BJ (cell line): ENCODE data around the gene RFK. TPM values are rescaled to one million over a fixed set of nuclear protein-coding genes. Genes with fewer than 3 reads are reported as not detected.

Experiments
- CTCF ChIA-PET: fragments of 350-600 bp; formaldehyde crosslinking; extraction: SDS; loops from one replicate; lab custom pipeline; 2021; ENCODE audit warnings: antibody characterized with exemption, inconsistent platforms; lab: Yijun Ruan, JAX
- POLR2A ChIA-PET: fragments of 300-600 bp; sonication (Branson Sonifier 250); formaldehyde crosslinking; extraction: SDS; loops from one replicate; lab custom pipeline; 2021; ENCODE audit warnings: antibody characterized with exemption; lab: Charles Lee
- DNase-seq: peaks from one replicate; pipeline ENCODE4 v3.0.0-alpha.2; 2011; ENCODE audit warnings: low read depth
- H3K27me3 ChIP-seq: 2 replicates; pipeline ENCODE4 v1.6.0; 2011; ENCODE audit warnings: low read length; ENCODE audit not compliant: control insufficient read depth, insufficient read depth
- H3K36me3 ChIP-seq: 2 replicates; pipeline ENCODE4 v1.5.1; 2011; ENCODE audit warnings: low read length; ENCODE audit not compliant: control insufficient read depth, insufficient read depth
- H3K4me3 ChIP-seq: 2 replicates; pipeline ENCODE4 v1.5.1; 2011; ENCODE audit warnings: low read depth, mild to moderate bottlenecking, control low read depth, low read length
- polyA plus RNA-seq: library from polyadenylated mRNA; depleted of rRNA; stranded (reverse); fragments of >200 nt; gene quantifications from 2 replicates; pipeline ENCODE4 v1.2.3, GENCODE V29; 2011
- TF ChIP-seq, protein P1 (sequence below): IDR thresholded peaks from 2 replicates; pipeline ENCODE4 v1.5.1; 2011; ENCODE audit warnings: low read depth, mild to moderate bottlenecking, control low read depth, inconsistent platforms, low read length, moderate library complexity; ENCODE audit not compliant: insufficient read depth

Gene RFK
- polyA plus RNA-seq, 1 experiment, result 7.5 TPM

DNA sequence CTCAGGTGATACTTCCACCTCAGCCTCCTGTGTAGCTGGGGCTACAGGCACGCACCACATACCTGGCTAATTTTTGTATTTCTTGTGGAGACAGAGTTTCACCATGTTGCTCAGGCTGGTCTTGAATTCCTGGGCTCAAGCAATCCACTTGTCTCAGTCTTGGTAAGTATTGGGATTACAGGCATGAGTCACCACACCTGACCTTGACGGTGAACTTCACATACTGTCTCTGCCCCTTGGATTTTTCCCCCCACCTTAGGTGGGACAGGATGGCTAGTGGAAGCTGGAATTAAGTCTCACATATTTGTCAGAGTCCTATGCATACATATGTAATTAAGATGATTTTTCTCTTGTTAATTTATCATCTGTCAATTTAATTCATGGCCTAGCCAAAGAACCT, 20.9 kb upstream of the RFK start:
- TF ChIP-seq, protein P1, sequence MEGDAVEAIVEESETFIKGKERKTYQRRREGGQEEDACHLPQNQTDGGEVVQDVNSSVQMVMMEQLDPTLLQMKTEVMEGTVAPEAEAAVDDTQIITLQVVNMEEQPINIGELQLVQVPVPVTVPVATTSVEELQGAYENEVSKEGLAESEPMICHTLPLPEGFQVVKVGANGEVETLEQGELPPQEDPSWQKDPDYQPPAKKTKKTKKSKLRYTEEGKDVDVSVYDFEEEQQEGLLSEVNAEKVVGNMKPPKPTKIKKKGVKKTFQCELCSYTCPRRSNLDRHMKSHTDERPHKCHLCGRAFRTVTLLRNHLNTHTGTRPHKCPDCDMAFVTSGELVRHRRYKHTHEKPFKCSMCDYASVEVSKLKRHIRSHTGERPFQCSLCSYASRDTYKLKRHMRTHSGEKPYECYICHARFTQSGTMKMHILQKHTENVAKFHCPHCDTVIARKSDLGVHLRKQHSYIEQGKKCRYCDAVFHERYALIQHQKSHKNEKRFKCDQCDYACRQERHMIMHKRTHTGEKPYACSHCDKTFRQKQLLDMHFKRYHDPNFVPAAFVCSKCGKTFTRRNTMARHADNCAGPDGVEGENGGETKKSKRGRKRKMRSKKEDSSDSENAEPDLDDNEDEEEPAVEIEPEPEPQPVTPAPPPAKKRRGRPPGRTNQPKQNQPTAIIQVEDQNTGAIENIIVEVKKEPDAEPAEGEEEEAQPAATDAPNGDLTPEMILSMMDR, result no peak
- CTCF ChIA-PET, result no interaction called here
- Histone ChIP-seq H3K36me3 (no peaks in the 10 kb centered on the region), H3K4me3 (no peak overlapping the region), H3K27me3 (no peaks in the 10 kb centered on the region)
- POLR2A ChIA-PET, result no interaction called here
- DNase-seq, result no peak

DNA sequence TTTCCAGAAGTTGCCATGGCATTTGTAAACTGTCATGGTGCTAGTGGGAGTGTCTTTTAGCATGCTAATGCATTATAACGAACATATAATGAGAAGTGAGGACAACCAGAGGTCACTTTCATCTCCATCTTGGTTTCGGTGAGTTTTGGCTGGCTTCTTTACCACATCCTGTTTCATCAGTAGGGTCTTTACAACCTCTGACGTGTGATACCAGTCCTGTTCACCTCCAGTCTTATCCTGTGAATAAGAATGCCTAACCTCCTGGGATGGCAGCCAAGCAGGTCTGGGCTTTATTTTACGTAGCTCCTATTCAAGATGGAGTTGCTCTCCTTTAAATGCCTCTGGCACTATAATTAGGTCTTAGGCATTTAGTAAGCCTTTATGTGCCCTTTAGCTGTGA, 20.4 kb upstream of the RFK start:
- TF ChIP-seq, protein P1, result no peak
- no peak for DNase-seq
- CTCF ChIA-PET, result no interaction called here

DNA sequence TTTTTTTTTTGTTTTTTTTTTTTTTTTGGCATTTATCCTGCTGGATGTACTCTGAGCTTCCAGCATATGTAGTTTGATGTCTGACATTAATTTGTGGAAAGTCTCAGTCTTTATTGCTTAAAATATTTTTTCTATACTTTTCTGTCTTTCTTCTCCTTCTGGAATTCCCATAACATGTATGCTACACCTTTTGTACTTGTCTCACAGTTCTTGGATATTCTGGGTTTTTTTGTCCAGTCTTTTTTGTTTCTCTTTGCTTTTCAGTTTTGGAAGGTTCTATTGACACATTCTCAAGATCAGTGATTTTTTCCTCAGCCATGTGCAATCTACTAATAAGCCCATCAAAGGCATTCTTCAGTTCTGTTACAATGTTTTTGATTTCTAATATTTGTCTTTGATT, 19.4 kb upstream of the RFK start:
- no peak for DNase-seq
- CTCF ChIA-PET, result interaction anchor here (1.0 kb wide), 1 partner anchor 10 kb away, joined by 3 read pairs; no protein-coding TSS in a partner anchor
- no peaks in the 10 kb centered on the region for H3K27me3 ChIP-seq
- H3K4me3 ChIP-seq, result no peak overlapping the region
- no peaks in the 10 kb centered on the region for H3K36me3 ChIP-seq
- POLR2A ChIA-PET, result no interaction called here
- TF ChIP-seq, protein P1, result no peak

More for the DNA sequence above, 20.4 kb upstream of the RFK start:
- POLR2A ChIA-PET, result no interaction called here
- no peaks in the 10 kb centered on the region for H3K27me3 ChIP-seq
- no peak overlapping the region for H3K4me3 ChIP-seq
- H3K36me3 ChIP-seq, result no peaks in the 10 kb centered on the region

DNA sequence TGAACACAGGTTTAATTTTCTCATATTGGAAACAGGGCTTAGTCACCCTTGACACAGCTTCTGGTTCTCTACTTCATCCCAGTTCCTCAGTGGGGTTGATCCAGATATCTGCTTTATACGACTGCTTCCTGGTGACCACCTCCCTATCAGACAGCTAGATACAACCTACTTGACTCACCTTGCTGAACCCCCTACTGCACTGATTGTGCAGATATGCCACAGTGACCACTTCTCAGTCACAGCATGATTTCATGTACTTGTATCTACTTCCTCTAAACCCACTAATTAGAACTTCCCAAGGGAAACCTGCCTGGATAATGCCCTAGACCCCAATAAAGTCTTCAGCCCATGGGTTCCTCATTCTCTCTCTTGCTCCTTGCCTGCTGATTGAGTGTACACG, 18.4 kb upstream of the RFK start:
- Histone ChIP-seq H3K4me3 (no peak overlapping the region), H3K27me3 (no peaks in the 10 kb centered on the region), H3K36me3 (no peaks in the 10 kb centered on the region)
- no peak for DNase-seq
- ChIA-PET CTCF (interaction anchor here (1.0 kb wide), 1 partner anchor 8 kb away, joined by 3 read pairs; no protein-coding TSS in a partner anchor), POLR2A (no interaction called here)
- TF ChIP-seq, protein P1, result no peak

DNA sequence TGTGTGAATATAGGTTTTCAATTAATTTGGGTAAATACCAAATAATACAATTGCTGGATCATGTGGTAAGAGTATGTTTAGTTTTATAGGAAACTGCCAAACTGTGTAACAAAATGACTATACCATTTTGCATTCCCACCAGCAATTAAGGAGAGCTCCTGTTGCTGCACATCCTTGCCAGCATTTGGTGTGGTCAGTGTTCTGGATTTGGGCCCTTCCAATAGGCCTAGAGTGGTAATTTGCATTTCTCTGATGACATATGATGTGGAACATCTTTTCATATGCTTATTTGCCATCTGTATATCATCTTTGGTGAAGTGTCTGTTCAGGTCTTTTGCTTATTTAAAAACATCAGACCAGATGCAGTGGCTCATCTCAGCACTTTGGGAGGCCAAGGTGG, 11.6 kb upstream of the RFK start:
- ChIA-PET CTCF (interaction anchor here (0.9 to 2.5 kb wide), 4 partner anchors 14 to 296 kb away, joined by 3 to 8 read pairs (median 6); no protein-coding TSS in a partner anchor), POLR2A (no interaction called here)
- Histone ChIP-seq H3K27me3 (no peaks in the 10 kb centered on the region), H3K36me3 (no peaks in the 10 kb centered on the region), H3K4me3 (no peak overlapping the region)
- DNase-seq, result no peak
- TF ChIP-seq, protein P1, result no peak
